ENCODE data around the gene CLSTN2. TPM values are rescaled to one million over a fixed set of nuclear protein-coding genes. Genes with fewer than 3 reads are reported as not detected.

The CLSTN2 gene
- total RNA-seq, 1 experiment from 2014 or later = 0.02 TPM

DNA sequence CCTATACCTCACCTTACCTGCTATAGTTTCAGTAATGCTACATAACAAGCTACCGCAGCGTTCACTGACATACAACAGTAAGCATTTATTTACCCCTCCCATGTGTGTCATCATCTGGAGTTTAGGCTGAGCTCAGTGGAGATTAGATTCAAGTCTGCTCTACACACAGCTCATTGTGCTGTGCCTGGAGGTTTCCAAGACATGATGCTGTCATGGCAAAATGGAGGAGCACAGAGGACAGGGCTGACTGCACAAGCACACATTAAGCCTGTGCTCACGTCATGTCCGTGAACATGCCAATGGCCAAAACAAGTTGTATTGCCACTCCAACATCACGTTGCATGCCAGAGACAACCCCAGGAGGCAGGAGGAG lies 409.1 kb downstream of the CLSTN2 start:
- Histone ChIP-seq H3K4me3 (replicated peaks in 1 of 2; ENCODE audit: low read depth in 1 of 2, low read length in 2 of 2) (no peak overlapping the region), H3K9me3 (ENCODE audit: control insufficient read depth in 1 of 2, insufficient read depth in 1 of 2, low read depth in 1 of 2, low read length in 2 of 2) (no peaks in the 10 kb centered on the region), H3K9ac (ENCODE audit: low read length) (no peak overlapping the region), H3K9me2 (ENCODE audit: insufficient read depth) (no peaks in the 10 kb centered on the region), H3K4me2 (ENCODE audit: low read length) (no peak overlapping the region), H3K27ac (ENCODE audit: low read depth, low read length) (no peak overlapping the region), H3K4me1 (ENCODE audit: control insufficient read depth in 1 of 2, insufficient read depth in 2 of 2, low read length in 2 of 2) (no peaks in the 10 kb centered on the region), H4K20me1 (ENCODE audit: insufficient read depth) (no peaks in the 10 kb centered on the region), H3K27me3 (ENCODE audit: insufficient read depth, low read length) (peaks cover 30% of the 10 kb centered on the region), H3K36me3 (ENCODE audit: control insufficient read depth in 1 of 2, insufficient read depth in 2 of 2, low read length in 2 of 2) (no peaks in the 10 kb centered on the region), H3K79me2 (ENCODE audit: insufficient read depth, low read length) (no peaks in the 10 kb centered on the region), H2AFZ (ENCODE audit: low read depth, low read length, poor library complexity, severe bottlenecking) (no peak overlapping the region)
- intact Hi-C loops (cut with micrococcal nuclease) = no loop called here
- no peak for DNase-seq (ENCODE audit: low read depth, low spot score)
- CTCF ChIA-PET = no interaction called here
- POLR2A ChIA-PET = no interaction called here
- RAD21 ChIA-PET (ENCODE audit: low non-redundant PET in 1 of 2, low total read pairs in 2 of 2, uncharacterized antibody in 2 of 2, unreplicated experiment in 2 of 2) = no interaction called here
- no TSS peak for BruUV-seq (replicated peaks)
- TF ChIP-seq FOSL1 (IDR thresholded peaks at IDR 0.05; ENCODE audit: low read depth) (no peak), ZBTB33 (IDR thresholded peaks at IDR 0.05; ENCODE audit: extremely low read depth, insufficient replicate concordance, low read length) (no peak)
- ATAC-seq = no peak

DNA sequence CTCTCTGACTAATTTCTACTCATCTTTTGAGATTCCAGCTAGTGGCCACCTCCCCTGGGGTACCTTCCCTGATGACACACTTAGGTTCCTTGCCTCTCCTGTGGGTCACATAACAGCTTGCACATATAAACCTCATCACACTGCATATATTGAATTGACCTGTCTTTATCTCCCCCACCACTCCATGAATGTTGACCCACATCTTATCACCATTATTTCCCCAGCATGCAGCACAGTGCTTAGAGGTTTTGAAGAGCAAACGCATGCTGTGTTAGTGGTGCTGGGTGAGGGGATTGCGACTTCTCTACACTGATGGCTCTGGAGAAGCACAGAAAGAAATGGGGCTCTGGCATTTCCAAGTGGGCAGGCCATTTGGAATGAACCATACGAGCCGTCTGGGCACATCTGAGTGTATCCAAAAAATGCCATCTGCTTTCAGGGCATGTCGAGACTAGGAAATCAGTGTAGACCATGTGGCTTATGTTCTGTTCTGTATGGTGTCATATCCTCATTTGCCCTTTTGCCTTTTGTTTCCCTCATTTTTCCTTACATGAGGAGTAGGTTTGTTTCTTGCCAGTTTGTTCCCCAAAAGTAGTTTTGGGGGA lies 409.7 kb downstream of the CLSTN2 start:
- ChIA-PET CTCF (no interaction called here), RAD21 (ENCODE audit: low non-redundant PET in 1 of 2, low total read pairs in 2 of 2, uncharacterized antibody in 2 of 2, unreplicated experiment in 2 of 2) (no interaction called here), POLR2A (no interaction called here)
- Histone ChIP-seq H3K36me3 (ENCODE audit: control insufficient read depth in 1 of 2, insufficient read depth in 2 of 2, low read length in 2 of 2) (no peaks in the 10 kb centered on the region), H3K79me2 (ENCODE audit: insufficient read depth, low read length) (no peaks in the 10 kb centered on the region), H3K9ac (ENCODE audit: low read length) (no peak overlapping the region), H3K9me3 (ENCODE audit: control insufficient read depth in 1 of 2, insufficient read depth in 1 of 2, low read depth in 1 of 2, low read length in 2 of 2) (no peaks in the 10 kb centered on the region), H3K4me2 (ENCODE audit: low read length) (no peak overlapping the region), H4K20me1 (ENCODE audit: insufficient read depth) (no peaks in the 10 kb centered on the region), H3K27ac (ENCODE audit: low read depth, low read length) (no peak overlapping the region), H3K9me2 (ENCODE audit: insufficient read depth) (no peaks in the 10 kb centered on the region), H3K27me3 (ENCODE audit: insufficient read depth, low read length) (peaks cover 34% of the 10 kb centered on the region), H3K4me3 (replicated peaks in 1 of 2; ENCODE audit: low read depth in 1 of 2, low read length in 2 of 2) (no peak overlapping the region), H2AFZ (ENCODE audit: low read depth, low read length, poor library complexity, severe bottlenecking) (no peak overlapping the region), H3K4me1 (ENCODE audit: control insufficient read depth in 1 of 2, insufficient read depth in 2 of 2, low read length in 2 of 2) (no peaks in the 10 kb centered on the region)
- BruUV-seq (replicated peaks) = no TSS peak
- DNase-seq (ENCODE audit: low read depth, low spot score) (no peak), ATAC-seq (no peak)
- intact Hi-C loops (cut with micrococcal nuclease) = no loop called here
- TF ChIP-seq SP1 (IDR thresholded peaks at IDR 0.05; ENCODE audit: low read depth) (no peak), EZH2phosphoT487 (IDR thresholded peaks at IDR 0.05; ENCODE audit: borderline replicate concordance) (no peak), CBX3 (IDR thresholded peaks at IDR 0.05; ENCODE audit: low read depth) (no peak), SIN3A (IDR thresholded peaks at IDR 0.05; ENCODE audit: low read depth) (no peak), YY1 (IDR thresholded peaks at IDR 0.05; ENCODE audit: extremely low read depth, insufficient replicate concordance, low read depth, low read length) (no peak), ZNF274 (IDR thresholded peaks at IDR 0.05; ENCODE audit: low read depth, low read length) (no peak), CEBPB (IDR thresholded peaks at IDR 0.05; ENCODE audit: low read depth) (no peak), ZFX (IDR thresholded peaks at IDR 0.05) (no peak), TCF7L2 (IDR thresholded peaks at IDR 0.05; ENCODE audit: borderline replicate concordance, extremely low read depth, insufficient read depth, insufficient read length) (no peak), POLR2AphosphoS5 (IDR thresholded peaks at IDR 0.05; ENCODE audit: low read depth, low read length) (no peak), ZBTB33 (IDR thresholded peaks at IDR 0.05; ENCODE audit: extremely low read depth, insufficient replicate concordance, low read length) (no peak), JUND (IDR thresholded peaks at IDR 0.05) (no peak), RAD21 (IDR thresholded peaks at IDR 0.05; ENCODE audit: low read depth) (no peak)
- TF ChIP-seq, protein P1, sequence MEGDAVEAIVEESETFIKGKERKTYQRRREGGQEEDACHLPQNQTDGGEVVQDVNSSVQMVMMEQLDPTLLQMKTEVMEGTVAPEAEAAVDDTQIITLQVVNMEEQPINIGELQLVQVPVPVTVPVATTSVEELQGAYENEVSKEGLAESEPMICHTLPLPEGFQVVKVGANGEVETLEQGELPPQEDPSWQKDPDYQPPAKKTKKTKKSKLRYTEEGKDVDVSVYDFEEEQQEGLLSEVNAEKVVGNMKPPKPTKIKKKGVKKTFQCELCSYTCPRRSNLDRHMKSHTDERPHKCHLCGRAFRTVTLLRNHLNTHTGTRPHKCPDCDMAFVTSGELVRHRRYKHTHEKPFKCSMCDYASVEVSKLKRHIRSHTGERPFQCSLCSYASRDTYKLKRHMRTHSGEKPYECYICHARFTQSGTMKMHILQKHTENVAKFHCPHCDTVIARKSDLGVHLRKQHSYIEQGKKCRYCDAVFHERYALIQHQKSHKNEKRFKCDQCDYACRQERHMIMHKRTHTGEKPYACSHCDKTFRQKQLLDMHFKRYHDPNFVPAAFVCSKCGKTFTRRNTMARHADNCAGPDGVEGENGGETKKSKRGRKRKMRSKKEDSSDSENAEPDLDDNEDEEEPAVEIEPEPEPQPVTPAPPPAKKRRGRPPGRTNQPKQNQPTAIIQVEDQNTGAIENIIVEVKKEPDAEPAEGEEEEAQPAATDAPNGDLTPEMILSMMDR (IDR thresholded peaks at IDR 0.05 in 2 of 3, conservative IDR thresholded peaks at IDR 0.05 in 1 of 3; ENCODE audit: borderline replicate concordance in 1 of 3, insufficient read depth in 1 of 3, low read depth in 2 of 3, low read length in 2 of 3) = no peak

All from HCT116 (cell line).